DMS153 treated with DMSO at 0.1 percent for 48 hours (cell line): Measurements from ENCODE around the gene RFX2.
"Not testable (repeated sequence)": the region's sequence is repeated elsewhere in the genome, so short reads cannot be mapped to it uniquely, and the experiment has no call there.

ENCODE experiments used
- DNase-seq: peaks from one replicate; lab custom pipeline; 2025; ENCODE audit not compliant: unreplicated experiment; lab: John Stamatoyannopoulos, UW

RFX2 gene

GRCh38 chr19:5993648-5994358 lies 116.5 kb downstream of the RFX2 start:
- DNase-seq: no peak

GRCh38 chr19:5993201-5993600 lies 117.1 kb downstream of the RFX2 start:
- DNase-seq: no peak

- DNase-seq: no peak
Measured at GRCh38 chr19:5992756-5993155, 117.5 kb downstream of the RFX2 start.

DNA sequence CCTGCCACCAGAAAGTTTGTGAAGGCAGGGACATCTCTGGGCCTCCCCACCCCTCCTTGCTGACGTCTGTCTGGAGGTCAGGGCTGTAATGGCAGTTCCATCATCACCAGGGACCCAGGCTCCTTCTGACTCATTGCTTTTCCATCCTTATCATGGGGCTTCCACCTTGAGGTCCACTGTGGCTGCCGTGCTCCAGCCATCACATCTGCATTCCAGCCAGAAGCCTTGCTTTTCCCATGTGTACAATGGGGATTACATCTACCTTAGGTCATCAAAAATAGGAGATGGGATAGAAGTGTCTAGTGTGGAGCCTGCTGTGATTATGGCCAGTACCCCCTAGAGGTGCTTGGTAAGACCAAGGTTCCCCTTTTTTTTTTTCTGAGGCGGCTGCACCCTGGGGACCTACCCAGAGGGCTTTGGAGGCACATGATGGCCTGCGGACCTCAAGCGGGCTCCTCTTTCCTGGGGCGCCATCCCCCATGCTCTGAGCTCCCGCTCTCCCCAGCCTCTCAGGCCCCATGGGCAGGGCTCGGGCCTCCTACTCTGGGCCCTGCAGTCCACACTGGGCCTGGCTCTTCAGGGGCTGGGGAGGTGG lies 119.0 kb downstream of the RFX2 start:
- no peak for DNase-seq

DNA sequence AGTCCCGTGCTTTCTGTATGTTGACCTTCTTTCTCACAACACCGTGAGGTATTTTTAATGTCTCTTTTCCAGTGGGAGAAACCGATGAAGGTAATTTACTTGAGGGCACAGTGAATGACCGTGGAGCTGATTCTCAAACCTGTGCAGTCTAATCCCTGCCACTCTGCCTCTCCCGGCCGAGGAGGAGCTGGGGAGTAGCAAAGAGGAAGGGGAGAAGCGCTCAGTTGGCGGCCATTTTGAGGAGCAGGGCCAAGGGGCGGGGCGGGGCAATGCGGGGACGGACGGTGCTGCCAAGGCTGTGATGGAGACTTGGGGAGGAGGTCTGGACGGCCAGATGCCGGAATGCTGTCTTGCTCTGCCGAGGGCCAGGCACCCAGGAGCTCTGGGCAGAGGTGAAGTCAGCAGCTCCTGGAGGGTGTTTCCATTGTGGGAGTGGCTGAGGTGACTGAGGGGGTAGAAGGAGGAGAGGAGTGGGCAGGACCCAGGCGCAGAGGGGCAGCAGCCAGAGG lies 120.0 kb downstream of the RFX2 start:
- DNase-seq: peak; percentile 37

DNA sequence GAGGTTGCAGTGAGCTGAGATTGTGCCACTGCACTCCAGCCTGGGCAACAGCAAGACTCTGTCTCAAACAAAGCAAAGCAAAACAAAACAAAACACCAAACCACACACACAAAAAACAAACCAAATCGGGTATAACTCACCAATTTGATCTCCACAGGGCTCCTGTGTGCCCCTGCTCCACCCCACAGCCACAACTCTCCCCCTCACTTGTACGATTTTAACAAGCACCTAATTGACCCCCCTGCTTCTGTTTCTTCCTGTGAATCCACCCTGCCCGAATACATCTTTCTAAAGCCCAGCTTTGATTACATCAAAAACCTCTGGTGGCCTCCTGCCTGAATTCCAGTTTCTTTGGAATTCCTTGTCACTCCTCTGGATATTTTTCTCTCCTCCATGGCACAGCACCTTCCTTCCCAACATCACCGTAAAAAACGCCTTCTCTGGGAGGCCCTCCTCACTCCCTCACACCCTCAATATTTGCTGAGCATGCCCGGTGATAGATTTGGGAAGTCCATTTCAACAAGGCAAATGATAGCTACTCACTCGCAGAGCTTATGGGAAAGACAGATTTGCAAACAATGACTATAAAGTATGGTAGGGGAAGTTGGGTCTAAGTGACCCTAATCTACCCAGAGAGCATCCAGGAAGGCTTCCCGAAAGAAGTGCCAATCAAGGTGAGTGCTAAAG lies 120.8 kb downstream of the RFX2 start:
- no peak for DNase-seq

- peak; percentile 28 for DNase-seq
Measured at GRCh38 chr19:5988517-5989387, 121.5 kb downstream of the RFX2 start.

GRCh38 chr19:5987077-5987818 lies 123.1 kb downstream of the RFX2 start:
- DNase-seq: peak; percentile 92

DNA sequence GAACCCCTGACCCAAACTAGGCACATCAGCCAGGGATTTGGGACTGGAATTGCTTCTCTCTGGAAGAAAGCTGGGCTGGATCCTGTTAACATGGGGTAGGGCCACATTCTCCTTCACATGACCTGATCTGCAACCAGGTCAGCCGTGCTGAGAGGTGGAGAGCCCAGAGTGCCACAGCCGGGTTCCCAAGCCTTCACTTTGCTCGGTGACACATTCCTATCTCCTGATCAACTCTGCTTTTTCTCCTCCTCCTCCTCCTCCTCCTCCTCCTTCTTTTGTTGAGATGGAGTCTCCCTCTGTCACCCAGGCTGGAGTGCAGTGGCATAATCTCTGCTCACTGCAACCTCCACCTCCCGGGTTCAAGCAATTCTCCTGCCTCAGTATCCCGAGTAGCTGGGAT lies 124.5 kb downstream of the RFX2 start:
- DNase-seq: not testable (repeated sequence)

DNA sequence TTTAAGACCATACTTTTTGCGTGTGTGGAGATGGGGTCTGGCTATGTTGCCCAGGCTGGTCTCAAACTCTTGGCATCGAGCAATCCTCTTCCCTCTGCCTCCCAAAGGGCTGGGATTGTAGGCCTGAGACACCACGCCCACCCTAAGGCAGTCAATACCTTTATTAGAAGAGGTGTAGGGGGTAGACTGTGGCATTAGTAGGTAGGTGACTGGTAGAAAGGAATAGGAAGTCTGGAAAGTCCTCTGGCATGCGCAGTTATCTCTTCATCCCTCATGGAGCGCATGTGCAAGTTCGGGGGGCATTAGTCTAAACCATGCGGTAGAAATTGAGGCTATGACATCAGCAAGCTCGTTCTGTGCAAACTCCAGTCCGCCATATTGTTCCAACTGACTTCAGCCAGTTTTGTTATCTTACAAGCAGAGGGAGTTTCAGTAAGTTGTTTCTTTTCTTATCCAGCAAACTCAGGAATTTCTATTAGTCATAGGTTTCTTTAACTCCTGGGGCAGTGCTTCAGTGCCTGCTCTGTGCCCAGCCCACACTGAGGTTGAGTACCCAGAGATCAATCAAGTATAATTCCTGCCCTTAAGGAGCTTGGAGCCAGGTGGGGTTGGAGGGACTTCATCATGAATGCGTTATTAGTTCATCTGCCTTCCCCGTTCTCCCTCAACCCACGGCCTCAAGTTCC lies 125.1 kb downstream of the RFX2 start:
- no peak for DNase-seq

DNA sequence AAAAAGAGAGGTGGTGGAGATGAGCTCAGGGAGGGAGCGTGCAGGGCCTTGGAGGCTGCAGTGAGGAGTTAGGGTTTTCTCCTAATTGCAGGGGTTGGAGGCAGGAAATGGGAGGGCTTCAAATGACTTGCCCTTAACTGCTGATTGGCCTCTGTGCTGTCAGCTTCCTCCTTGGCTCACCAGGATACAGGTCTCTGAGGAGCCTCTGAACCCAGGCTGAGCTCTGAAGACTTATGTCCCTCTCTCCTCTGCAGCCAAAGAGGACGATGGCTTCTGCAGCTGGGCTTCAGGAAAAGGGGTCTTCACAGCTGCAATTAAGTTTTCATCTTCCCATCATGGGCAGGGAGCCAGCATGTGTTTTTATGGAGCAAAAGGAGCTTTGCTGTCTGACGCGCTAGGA lies 125.7 kb downstream of the RFX2 start:
- no peak for DNase-seq

DNA sequence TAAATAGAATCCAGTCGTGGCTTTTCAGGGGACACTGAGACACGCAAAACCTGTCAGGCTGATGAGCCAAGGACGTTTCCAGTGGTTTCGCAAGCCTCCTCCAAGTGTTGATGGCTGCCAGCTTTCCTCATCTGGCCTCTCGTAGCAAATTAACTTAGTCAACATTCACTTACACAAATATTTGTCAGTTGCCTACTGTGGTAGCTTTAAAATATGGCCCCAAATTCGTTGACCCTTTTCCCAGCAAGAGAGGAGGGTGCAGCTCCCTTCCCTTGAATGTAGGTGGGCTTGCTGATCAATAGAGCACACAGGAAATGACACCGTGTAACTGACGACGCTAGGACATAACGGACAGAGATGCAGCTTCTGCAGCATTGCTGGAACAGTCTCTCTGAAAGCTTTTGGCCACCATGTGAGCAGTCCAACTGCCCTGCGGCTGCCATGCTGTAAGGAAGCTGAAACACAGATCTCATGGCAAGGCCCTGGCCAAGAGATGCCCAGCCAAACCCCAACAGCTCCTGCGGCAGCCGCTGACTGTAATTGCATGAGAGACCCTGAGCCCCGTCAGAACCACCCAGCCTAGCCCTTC lies 126.8 kb downstream of the RFX2 start:
- DNase-seq: no peak

- no peak for DNase-seq
Measured at GRCh38 chr19:5978606-5979552, 131.4 kb downstream of the RFX2 start.

DNA sequence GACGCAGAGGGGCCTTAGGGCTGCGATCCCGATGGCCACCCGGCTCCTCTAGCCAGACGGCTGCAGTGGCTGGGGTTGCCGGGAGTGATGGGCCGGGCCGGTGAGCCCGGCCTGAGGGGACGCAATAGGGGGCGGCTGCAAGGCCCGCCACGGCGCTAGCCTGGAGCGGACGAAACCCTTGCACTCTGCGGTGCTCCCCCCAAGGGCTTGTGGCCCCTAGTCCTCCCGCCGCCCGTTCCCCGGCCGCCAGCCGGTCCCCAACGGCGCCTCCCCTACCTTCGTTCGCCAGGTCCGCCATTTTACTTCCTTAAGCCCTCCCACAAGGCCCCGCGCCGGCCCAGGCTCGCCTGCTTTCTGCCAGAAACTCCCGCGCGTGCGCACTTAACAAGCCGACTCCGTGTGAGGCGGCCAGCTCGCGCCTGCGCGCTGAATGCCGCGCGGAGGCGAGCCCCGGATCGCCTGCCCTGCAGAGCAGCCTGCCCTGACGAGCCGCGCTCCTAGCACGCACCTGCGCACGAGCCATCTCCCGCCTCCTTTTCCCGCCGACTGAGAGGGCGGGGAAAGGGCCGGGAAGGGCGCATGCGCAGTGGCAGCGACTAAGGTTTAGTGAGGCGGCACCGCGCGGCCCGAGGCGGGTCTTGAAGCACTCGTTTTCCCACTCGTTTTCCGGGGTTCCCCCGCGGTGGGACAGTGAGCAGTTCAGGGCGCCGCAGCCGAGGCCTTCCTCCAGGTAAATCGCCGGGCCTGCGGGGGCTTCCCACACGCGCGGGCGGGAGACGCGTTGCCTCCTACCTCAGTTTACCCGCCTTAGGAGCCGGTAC lies 132.3 kb downstream of the RFX2 start, which contains the start of gene RANBP3:
TSS of gene RANBP3 (minus strand) at position 356 of the 821 bp plus-strand sequence. CDS start at position 298, 58 bp downstream.
- peak; percentile 98 for DNase-seq

GRCh38 chr19:5977222-5977784 lies 133.0 kb downstream of the RFX2 start:
- no peak for DNase-seq

DNA sequence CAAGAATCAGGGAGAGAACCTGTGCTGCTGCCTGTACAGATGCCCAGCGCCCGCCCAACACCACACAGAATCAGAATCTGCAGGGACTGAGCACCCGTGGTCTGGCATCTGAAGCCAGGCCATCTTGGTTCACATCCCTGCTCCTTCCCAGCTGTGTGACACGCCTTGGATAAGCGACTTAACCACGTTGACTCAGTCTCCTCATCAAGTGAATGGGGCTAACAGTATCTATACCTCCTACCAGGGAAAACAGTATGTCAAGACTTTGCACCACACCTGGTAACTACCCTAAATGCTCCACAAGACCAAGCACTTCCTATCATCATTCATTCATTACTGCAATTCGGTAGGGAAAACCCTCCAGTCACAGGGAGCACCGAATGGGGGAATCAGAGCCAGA lies 133.5 kb downstream of the RFX2 start:
- no peak for DNase-seq

DNA sequence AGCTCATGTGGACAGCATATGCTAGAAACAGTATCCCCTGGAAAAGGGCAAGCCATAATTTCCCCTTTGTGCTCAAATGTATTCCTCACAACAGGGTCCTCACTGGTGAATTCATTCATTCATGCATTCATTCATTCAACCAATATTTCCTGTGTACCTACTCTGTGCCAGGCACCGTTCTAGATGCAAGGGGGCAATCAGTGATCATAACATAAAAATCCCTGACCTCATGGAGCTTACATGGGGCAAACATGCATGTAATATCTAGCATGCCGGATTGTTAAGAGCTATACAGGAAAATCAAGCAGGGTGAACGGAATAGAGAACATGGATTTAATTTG lies 134.9 kb downstream of the RFX2 start:
- no peak for DNase-seq
